ENCODE data around the gene FN1. TPM values are rescaled to one million over a fixed set of nuclear protein-coding genes. Genes with fewer than 3 reads are reported as not detected.

The FN1 gene
- total and polyA plus RNA-seq, 2 of the 8 experiments (the other 6 are each of a cell fraction or from before 2014, with no cell fraction given) = 42.9 to 109 TPM

DNA sequence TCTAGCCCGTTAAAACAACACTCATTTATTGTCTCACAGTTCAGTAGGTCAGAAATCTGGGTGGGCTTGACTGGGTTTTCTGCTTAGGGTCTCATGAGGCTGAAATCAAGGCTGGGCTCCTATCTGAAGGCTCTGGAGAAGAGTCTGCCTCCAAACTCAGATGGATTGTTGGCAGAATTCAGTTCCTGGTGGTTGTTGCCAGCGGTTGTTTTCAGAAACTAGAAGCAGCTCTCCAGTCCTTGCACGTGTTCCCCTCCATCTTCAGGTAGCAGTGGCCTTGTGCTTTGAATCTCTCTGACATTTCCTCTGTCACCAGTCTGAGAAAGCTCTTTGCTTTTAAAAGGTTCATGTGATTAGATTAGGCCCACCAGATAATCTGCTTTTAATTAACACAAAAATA lies 20.1 kb upstream of the FN1 start (continued):
- TF ChIP-seq, protein P1, sequence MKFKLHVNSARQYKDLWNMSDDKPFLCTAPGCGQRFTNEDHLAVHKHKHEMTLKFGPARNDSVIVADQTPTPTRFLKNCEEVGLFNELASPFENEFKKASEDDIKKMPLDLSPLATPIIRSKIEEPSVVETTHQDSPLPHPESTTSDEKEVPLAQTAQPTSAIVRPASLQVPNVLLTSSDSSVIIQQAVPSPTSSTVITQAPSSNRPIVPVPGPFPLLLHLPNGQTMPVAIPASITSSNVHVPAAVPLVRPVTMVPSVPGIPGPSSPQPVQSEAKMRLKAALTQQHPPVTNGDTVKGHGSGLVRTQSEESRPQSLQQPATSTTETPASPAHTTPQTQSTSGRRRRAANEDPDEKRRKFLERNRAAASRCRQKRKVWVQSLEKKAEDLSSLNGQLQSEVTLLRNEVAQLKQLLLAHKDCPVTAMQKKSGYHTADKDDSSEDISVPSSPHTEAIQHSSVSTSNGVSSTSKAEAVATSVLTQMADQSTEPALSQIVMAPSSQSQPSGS (IDR thresholded peaks at IDR 0.05; ENCODE audit: low read length) = no peak
- TF ChIP-seq NANOG (IDR thresholded peaks at IDR 0.05; ENCODE audit: insufficient read depth, low read depth, low read length, poor library complexity, severe bottlenecking) = no peak
